LNCAP (cell line): ENCODE data around the gene NSRP1.

Source experiments
- CTCF ChIP-seq: fragments of 450-650 bp; IDR thresholded peaks from 2 replicates; pipeline ENCODE4 v1.5.1; 2017; ENCODE audit warnings: mild to moderate bottlenecking

The NSRP1 gene

GRCh38 chr17:30133197-30133596 lies 16.6 kb downstream of the NSRP1 start:
- TF ChIP-seq CTCF: no peak

GRCh38 chr17:30134551-30134950 lies 17.9 kb downstream of the NSRP1 start:
- no peak for TF ChIP-seq CTCF

DNA sequence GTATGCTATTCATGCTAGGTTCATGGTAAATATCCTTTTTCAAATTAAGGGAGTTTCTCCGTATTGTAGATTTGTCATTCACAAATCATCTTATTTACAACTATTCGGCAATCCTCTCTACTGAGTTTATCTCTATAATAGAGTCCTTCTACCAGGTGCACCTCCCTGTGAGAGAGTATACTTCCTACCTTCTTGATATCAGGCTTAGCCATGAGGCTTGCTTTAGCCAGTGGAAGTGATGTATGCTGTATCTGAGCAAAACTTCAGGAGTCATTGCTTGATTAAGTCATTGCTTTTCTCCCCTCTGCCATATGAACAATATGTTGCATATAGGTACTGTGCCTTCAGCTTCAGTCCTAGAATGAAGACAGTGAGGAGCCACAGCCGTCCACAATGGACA lies 20.5 kb downstream of the NSRP1 start:
- TF ChIP-seq CTCF: no peak

- TF ChIP-seq CTCF: no peak
These were observed 31.8 kb downstream of the NSRP1 start for GRCh38 chr17:30148376-30148775.

- no peak for TF ChIP-seq CTCF
These were observed 34.9 kb downstream of the NSRP1 start for GRCh38 chr17:30151471-30151870.

GRCh38 chr17:30153463-30153862 lies 36.8 kb downstream of the NSRP1 start:
- no peak for TF ChIP-seq CTCF

DNA sequence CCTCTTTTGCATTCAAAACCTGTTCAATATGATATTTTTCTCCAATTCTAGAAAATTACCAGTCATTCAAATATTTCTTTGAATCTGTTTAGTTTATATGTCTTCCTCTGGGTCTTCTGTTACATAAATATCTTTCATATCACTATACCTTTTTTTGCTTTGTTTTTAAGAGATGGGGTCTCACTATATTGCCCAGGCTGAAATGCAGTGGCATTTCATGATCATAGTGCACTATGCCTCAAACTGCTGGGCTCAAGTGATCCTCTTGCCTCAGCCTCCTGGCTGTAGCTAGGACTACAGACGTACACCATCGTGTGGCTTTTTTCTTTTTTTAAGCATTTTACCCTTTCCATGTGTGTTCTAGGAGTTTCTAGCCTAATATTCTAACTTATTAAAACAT lies 38.8 kb downstream of the NSRP1 start:
- no peak for TF ChIP-seq CTCF

GRCh38 chr17:30158896-30159625 lies 42.4 kb downstream of the NSRP1 start:
- TF ChIP-seq CTCF: no peak
